Transverse colon (tissue), 4 donors: ENCODE data around the gene PLXNB2. TPM values are rescaled to one million over a fixed set of nuclear protein-coding genes. Genes with fewer than 3 reads are reported as not detected.
A peak's percentile ranks its signal among the peaks of the same experiment; 100 is the strongest.

Experiments
- DNase-seq: peaks from one replicate; pipeline ENCODE4 v3.0.0-alpha.2; 2019
- H3K27ac ChIP-seq, 4 donors: fragments of 200-600 bp; sonication (generic); 2 replicates each; pipeline ENCODE4 v1.5.1; 2016 to 2018; ENCODE audit warnings: inconsistent platforms in 4 of 4
- H3K27me3 ChIP-seq: fragments of 200-600 bp; sonication (generic); 2 replicates; pipeline ENCODE4 v1.5.1; 2017; ENCODE audit warnings: inconsistent platforms
- H3K36me3 ChIP-seq, 4 donors: fragments of 200-600 bp; sonication (generic); 2 replicates each; pipeline ENCODE4 v1.5.1; 2017 to 2019; ENCODE audit warnings: inconsistent platforms in 4 of 4
- H3K4me1 ChIP-seq, 4 donors: fragments of 200-600 bp; sonication (generic); 2 replicates each; pipeline ENCODE4 v1.5.1; 2017 to 2020; ENCODE audit warnings: inconsistent platforms in 4 of 4
- H3K4me3 ChIP-seq, 4 donors: fragments of 200-600 bp; sonication (generic); 1 replicate in 1 of 4; 2 replicates in 3 of 4; pipeline versions ENCODE4 v1.5.1 to v1.6.1; 2017 to 2019; ENCODE audit warnings: inconsistent platforms in 4 of 4
- H3K9me3 ChIP-seq, 2 donors: fragments of 200-600 bp; sonication (generic); 2 replicates each; pipeline ENCODE4 v1.5.1; 2017 to 2019; ENCODE audit warnings: inconsistent platforms in 2 of 2
- CTCF ChIP-seq, 5 experiments: fragments of 200-600 bp in 3 of 5; fragments of 450-650 bp in 2 of 5; sonication (generic) in 3 of 5; IDR thresholded peaks; 1 replicate in 2 of 5; 2 replicates in 3 of 5; pipeline ENCODE4 v1.5.1; 2016 to 2017; ENCODE audit warnings: antibody characterized with exemption in 5 of 5, inconsistent platforms in 3 of 5, mild to moderate bottlenecking in 2 of 5, moderate library complexity in 1 of 5
- EP300 ChIP-seq: sonication (generic); formaldehyde crosslinking; IDR thresholded peaks from one replicate; pipeline ENCODE4 v1.6.1; 2017; ENCODE audit warnings: antibody characterized with exemption, low read depth
- POLR2A ChIP-seq: fragments of 450-650 bp; IDR thresholded peaks from one replicate; pipeline ENCODE4 v1.6.1; 2016; ENCODE audit warnings: antibody characterized with exemption, mild to moderate bottlenecking, moderate library complexity
- POLR2AphosphoS5 ChIP-seq, 3 donors: sonication (generic); formaldehyde crosslinking; IDR thresholded peaks; one replicate each; pipeline ENCODE4 v1.6.1; 2016; ENCODE audit warnings: antibody characterized with exemption in 3 of 3
- WGBS, 2 donors: methylation state at CpG; one replicate each; pipeline ENCODE4 v1.1.5; 2018; ENCODE audit warnings: low coverage in 1 of 2; 5-methylcytosine and 5-hydroxymethylcytosine counted together
- in situ Hi-C, 4 donors: fragments of 200-750 bp; cut with MboI; loops; one replicate each; pipeline versions ENCODE4 v1.15.0 to v1.15.1; 2017; ENCODE audit warnings: low sequenced_read_pairs in 3 of 4, low pct_ligation_motif_present in 1 of 4, low pct_unique_long_range_greater_than_20kb in 1 of 4
- intact Hi-C: fragments of 100-400 bp; cut with DNase I; formaldehyde crosslinking; loops from one replicate; pipeline ENCODE4 v1.15.1; 2023; ENCODE audit warnings: low total_unique reads
- total RNA-seq, 4 donors: library from RNA; depleted of rRNA; stranded (reverse); fragments of >200 nt; gene quantifications; one replicate each; pipeline ENCODE4 v1.1.0, GENCODE V29; 2016

PLXNB2 gene
- total RNA-seq, 4 donors from 2014 or later, result 305 to 880 (median 460) TPM

- DNase-seq, result no peak
- H3K27ac ChIP-seq, result no peak overlapping the region
- no peaks in the 10 kb centered on the region for H3K27me3 ChIP-seq
- peaks cover 22 to 50% (median 42%) of the 10 kb centered on the region in 4 donors for H3K4me1 ChIP-seq
- intact Hi-C loops, result no loop called here
- H3K36me3 ChIP-seq, result no peaks in the 10 kb centered on the region
- in situ Hi-C loops, result no loop called here
- 87 to 93% methylated on average over 3 to 23 of the region's 29 CpGs for WGBS, 2 donors
- no peaks in the 10 kb centered on the region for H3K9me3 ChIP-seq
- H3K4me3 ChIP-seq, result no peak overlapping the region
- TF ChIP-seq POLR2AphosphoS5 (IDR thresholded peaks at IDR 0.05), result no peak
- no peak for TF ChIP-seq EP300
- TF ChIP-seq CTCF (IDR thresholded peaks at IDR 0.05), result no peak
- TF ChIP-seq POLR2A, result no peak
Measured at GRCh38 chr22:50248196-50249081, 59.0 kb downstream of the PLXNB2 start.

DNA sequence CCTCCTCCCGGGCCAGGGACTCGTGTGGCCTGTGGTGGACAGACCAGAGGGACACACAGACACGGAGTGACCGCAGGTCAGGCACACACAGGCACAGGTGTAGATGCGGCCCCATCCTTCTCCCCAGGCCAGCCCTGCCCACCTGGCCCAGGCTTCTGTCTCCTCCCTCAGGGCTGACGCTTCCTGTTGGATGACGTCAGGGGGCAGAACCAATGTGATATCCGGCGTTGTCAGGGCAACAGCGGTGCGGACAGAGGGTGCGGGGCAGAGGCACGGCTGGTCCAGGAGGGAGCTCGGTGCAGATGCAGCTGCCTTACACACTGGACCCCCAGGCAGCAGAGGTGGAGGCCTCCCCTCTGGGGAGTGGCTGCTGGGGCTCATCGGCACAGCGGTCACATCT is 59.7 kb downstream of the PLXNB2 start:
- no peaks in the 10 kb centered on the region for H3K27me3 ChIP-seq
- H3K4me3 ChIP-seq, result no peak overlapping the region
- 27% methylated on average over 15 of the region's 16 CpGs; no CpG with 5 or more reads in 1 of the 2 donors for WGBS, 2 donors
- H3K9me3 ChIP-seq, result no peaks in the 10 kb centered on the region
- peak overlapping the region in 1 of 4 donors; percentile 26 for H3K27ac ChIP-seq
- DNase-seq, result peak; percentile 77
- in situ Hi-C loops (no loop called here), intact Hi-C loops (no loop called here)
- TF ChIP-seq POLR2AphosphoS5 (IDR thresholded peaks at IDR 0.05), result no peak
- TF ChIP-seq EP300, result no peak
- no peak for TF ChIP-seq CTCF (IDR thresholded peaks at IDR 0.05)
- no peak for TF ChIP-seq POLR2A
- no peaks in the 10 kb centered on the region for H3K36me3 ChIP-seq
- peaks cover 28 to 57% (median 49%) of the 10 kb centered on the region in 4 donors for H3K4me1 ChIP-seq

- no peak overlapping the region for H3K4me3 ChIP-seq
- in situ Hi-C loops, result no loop called here
- H3K27me3 ChIP-seq, result no peaks in the 10 kb centered on the region
- peak overlapping the region; percentile 93 to 95 (median 94) for H3K27ac ChIP-seq
- no peaks in the 10 kb centered on the region for H3K9me3 ChIP-seq
- no peak for DNase-seq
- peaks cover 38 to 62% (median 54%) of the 10 kb centered on the region in 4 donors for H3K4me1 ChIP-seq
- WGBS, 2 donors, result 86 to 92% methylated on average over 4 to 19 of the region's 20 CpGs
- no peaks in the 10 kb centered on the region for H3K36me3 ChIP-seq
- TF ChIP-seq CTCF (IDR thresholded peaks at IDR 0.05) (peak in 1 of 5 experiments; percentile 28), POLR2A (no peak), POLR2AphosphoS5 (IDR thresholded peaks at IDR 0.05) (no peak), EP300 (no peak)
- intact Hi-C loops, result no loop called here
Measured at GRCh38 chr22:50246242-50247175, 60.9 kb downstream of the PLXNB2 start.
